Stimulated activated CD4-positive, alpha-beta T cell treated with anti-CD3 and anti-CD28 coated beads, Interleukin-15, amount 100 ng/mL, for 24 hours (primary cell): ENCODE data around the gene SDSL.
A peak's percentile ranks its signal among the peaks of the same experiment; 100 is the strongest.

Source experiments
- DNase-seq: peaks from one replicate; pipeline ENCODE4 v3.0.0-alpha.2; 2020

SDSL gene

GRCh38 chr12:113422030-113422885 is at the start of gene SDSL:
SDSL (plus strand) TSS chr12:113422380; CDS start chr12:113427983, 5,603 bp downstream.
- peak; percentile 51 for DNase-seq

- no peak for DNase-seq
Measured at GRCh38 chr12:113373440-113373839, 48.7 kb upstream of the SDSL start.

GRCh38 chr12:113373969-113374368 is 48.2 kb upstream of the SDSL start:
- DNase-seq = no peak

DNA sequence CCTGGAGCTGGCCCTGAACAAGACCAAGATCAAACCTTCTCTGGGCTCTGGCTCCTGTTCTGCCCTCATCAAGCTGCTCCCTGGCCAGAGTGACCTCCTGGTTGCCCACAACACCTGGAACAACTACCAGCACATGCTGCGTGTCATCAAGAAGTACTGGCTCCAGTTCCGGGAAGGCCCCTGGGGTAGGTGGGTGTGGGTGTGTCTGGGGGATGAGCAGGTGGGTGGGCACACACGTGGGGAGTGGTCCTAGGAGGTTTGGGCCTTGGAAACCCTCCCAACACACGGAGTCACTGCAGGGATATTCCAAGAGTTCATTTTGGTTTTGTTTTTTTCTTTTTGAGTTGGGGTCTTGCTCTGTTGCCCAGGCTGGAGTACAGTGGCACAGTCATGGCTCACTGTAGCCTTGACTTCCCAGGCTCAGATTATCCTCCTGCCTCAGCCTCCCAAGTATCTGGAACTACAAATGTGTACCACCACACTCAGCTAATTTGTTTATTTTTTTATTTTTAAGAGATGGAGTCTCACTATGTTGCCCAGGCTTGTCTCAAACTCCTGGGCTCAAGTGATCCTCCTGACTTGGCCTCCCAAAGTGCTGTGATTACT is 47.3 kb upstream of the SDSL start:
- DNase-seq = no peak

DNA sequence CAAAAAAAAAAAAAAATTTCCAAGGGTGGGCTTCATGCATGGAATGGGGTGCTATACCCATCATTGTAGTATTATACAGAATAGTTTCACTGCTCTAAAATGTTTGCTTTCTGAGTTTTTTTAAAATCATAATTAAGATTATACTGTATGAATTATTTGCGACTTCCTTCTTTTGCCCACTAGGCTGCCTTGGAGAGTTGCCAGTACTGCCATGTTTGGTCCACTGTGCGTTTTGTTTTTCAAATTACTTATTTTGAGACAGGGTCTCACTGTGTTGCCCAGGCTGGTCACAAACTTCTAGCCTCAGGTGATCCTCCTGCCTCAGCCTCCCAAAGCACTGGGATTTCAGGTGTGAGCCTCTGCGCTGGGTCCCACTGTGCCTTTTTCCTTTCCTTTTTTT is 43.9 kb upstream of the SDSL start:
- DNase-seq = no peak

DNA sequence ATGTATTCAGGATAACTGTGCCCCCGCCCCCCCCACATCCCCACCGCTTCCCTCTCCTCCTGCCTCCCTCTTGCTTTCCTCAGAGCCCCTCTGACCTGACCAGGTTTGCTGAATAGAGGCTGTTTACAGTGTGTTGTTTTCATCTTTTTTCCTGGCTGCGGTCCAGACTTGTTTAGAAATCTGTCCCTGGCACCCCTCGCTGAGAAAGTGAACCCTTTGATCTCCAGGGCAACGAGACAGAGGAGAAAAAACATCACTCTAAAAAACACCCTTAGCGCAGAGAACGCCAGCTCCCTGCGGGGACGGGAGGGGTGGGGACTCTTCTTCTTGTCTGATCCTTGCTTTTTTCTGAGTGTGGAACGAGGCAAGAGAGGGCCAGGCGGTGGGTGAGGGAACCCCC is 41.0 kb upstream of the SDSL start:
- no peak for DNase-seq

- DNase-seq = no peak
Measured at GRCh38 chr12:113382206-113382605, 40.0 kb upstream of the SDSL start.

DNA sequence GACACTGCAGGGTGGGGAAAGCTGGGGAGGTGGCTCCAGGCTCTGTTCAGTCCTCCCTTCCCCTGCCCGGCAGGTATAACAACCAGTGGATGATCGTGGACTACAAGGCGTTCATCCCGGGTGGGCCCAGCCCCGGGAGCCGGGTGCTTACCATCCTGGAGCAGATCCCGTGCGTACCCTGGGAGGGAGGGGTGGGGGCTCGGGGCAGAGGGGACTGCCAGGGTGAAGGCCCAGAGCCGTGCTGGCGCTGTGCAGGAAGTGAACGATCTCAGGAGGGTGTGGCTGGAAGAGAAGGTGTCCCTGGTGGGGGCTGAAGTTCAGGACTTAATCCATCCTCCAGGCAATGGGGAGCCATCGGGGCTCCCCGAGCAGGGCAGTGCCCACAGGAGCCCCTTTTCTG is 37.4 kb upstream of the SDSL start:
- DNase-seq = no peak

GRCh38 chr12:113385282-113385882 is 36.8 kb upstream of the SDSL start:
- DNase-seq = no peak

GRCh38 chr12:113386866-113387566 is 35.2 kb upstream of the SDSL start:
- DNase-seq = no peak

DNA sequence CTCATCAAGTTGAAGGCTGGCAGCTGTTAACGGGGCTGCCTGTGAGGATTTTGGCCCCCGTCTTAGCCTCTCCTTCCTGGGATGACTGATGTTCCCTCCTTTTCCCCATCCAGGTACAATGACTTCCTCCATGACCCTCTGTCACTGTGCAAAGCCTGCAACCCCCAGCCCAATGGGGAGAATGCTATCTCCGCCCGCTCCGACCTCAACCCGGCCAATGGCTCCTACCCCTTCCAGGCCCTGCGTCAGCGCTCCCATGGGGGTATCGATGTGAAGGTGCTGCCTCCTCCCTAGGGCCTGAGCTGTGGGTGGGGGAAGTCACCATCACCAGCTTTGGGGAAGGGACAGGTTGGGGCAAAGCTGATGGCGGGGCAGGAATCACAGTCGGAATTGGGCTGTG is 34.5 kb upstream of the SDSL start:
- DNase-seq = no peak

- DNase-seq = no peak
Measured at GRCh38 chr12:113388351-113388750, 33.8 kb upstream of the SDSL start.

GRCh38 chr12:113390064-113391043 is 31.8 kb upstream of the SDSL start:
- no peak for DNase-seq

- no peak for DNase-seq
Measured at GRCh38 chr12:113391145-113391544, 31.0 kb upstream of the SDSL start.

DNA sequence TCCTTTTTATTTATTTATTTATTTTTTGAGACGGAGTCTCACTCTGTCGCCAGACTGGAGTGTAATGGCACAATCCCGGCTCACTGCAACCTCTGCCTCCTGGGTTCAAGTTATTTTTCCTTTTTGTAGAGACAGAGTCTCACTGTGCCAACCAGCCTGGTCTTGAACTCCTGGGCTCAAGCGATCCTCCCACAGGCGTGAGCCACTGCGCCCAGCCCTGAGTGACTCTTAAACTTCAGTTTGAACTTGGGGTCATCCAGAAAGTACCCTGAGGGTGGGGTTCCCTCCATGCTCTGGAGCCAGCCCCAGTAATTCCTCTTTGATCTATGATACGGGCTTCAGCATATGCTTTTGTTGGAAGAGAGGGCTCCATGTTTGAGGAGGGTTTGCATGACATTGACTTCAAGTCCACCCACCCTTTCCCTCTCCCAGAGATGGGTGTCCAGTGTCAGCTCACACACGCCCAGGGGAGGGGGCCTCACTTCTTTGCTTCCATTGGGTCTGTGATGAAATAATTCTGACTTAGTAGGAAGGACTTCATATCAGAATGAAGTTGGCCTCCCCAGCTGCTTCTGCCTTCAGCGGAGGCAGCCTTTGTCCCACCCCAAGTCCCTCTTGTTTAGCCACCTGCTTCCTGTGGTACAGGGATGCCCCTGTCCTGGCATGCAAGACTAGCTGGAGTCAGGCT is 30.4 kb upstream of the SDSL start:
- no peak for DNase-seq

GRCh38 chr12:113392520-113392919 is 29.7 kb upstream of the SDSL start:
- DNase-seq = no peak

DNA sequence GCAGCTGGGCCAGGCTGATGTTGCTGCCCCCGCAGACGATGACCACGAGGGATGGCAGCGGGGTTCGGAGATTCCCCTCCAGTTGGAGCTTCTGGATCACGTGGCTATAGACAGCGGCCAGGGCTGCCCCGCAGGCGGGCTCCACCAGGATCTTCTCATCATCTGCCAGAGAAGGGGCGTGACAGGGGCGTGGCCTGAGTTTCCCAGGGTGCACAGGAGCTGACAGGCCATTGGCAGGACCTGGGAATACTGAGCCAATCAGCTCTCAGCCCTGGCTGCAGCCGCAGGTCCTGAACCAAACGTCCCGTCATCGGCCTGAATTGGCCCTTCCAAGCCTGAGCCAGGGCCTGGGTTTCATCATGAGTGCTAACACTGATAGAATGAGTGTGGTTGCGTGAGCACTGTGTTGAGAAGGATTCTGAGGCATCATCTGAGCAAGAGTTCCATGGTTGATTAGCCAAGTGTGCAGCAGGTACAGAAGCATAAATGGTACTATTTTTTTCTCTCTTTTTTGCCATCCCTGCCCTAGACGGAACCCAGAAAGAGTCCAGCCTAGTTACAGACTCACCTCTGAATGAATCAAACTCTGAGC is 29.1 kb upstream of the SDSL start:
- DNase-seq = no peak

GRCh38 chr12:113393749-113394148 is 28.4 kb upstream of the SDSL start:
- DNase-seq = no peak

DNA sequence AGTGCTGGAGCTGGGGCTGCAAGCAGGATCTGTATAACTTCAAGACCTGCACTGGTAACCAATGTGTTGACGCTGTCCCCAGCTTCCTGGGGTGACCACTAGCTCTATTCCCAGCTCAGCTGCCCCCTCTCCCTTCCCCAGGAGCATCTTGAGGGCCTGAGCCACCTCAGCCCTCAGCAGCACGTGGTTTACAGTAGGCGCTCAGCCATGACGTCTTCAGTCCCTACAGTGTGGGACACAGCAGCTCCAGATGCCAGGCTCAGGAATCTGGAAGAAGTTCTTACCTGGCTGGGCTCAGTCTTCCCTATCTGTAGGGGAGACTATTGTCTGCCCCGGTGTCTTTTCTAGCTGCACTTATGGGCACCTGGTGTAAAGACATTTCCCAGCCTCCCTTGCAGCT is 27.1 kb upstream of the SDSL start:
- DNase-seq = no peak

- DNase-seq = no peak
Measured at GRCh38 chr12:113396200-113396599, 26.0 kb upstream of the SDSL start.

GRCh38 chr12:113396828-113397496 is 25.2 kb upstream of the SDSL start:
- DNase-seq = no peak
